ENCODE results near the gene ARSB. TPM values are rescaled to one million over a fixed set of nuclear protein-coding genes. Genes with fewer than 3 reads are reported as not detected.

ARSB gene
- total and polyA plus RNA-seq, 10 of the 15 experiments (the other 5 are each of a cell fraction or from before 2014, with no cell fraction given) = 1.2 to 8.2 (median 6.1) TPM

DNA sequence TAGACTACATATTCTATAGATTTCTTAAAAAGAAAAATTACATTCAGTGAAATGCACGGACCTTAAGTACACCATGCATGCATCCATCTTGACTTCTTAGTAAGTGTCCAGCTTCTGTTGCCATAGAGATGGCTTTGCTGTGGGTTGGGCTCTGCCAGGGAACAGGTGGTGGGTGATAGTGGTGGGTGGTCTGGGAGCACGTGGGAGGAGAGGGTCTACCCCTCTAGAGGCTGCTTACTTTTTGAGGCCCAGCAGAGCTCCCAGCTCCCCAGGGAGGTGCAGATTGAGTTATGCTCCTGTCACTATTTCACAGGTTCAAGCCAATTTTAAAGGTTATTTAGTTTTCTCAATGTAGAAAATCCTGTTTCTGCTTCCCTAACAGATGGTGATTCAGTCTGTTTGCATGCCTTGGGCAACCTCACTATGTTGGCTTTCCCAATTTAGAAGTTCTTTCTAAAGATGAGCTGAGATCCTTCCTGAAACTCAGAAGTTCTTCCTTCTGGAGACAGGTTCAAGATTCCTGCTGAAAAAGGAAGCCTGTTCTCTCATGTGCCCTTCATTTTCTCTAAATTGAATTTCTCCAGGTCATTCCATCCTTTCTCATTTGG lies 229.2 kb downstream of the ARSB start:
- RAD21 ChIA-PET (ENCODE audit: unreplicated experiment) = interaction anchor here (1.0 to 7.3 kb wide), 13 partner anchors 8 to 214 kb away, joined by 3 to 132 read pairs (median 5); no protein-coding TSS in a partner anchor
- in situ Hi-C loops (cut with MboI) = loop anchor here (5.0 kb wide), 1 partner anchor 131 kb away; no protein-coding TSS in a partner anchor

More for the DNA sequence above, 229.2 kb downstream of the ARSB start:
- ChIA-PET POLR2A (interaction anchor here (0.9 to 2.9 kb wide), 5 partner anchors 10 to 163 kb away, joined by 3 to 22 read pairs (median 3); no protein-coding TSS in a partner anchor), SMC1A (ENCODE audit: uncharacterized antibody, unreplicated experiment) (interaction anchor here (0.8 to 7.5 kb wide), 19 partner anchors 8 to 211 kb away, joined by 3 to 100 read pairs (median 6); no protein-coding TSS in a partner anchor), CTCF (interaction anchor here (0.8 to 3.8 kb wide), 7 partner anchors 9 to 283 kb away, joined by 3 to 15 read pairs (median 7); no protein-coding TSS in a partner anchor)
- Histone ChIP-seq H3K4me3 (no peak overlapping the region), H3K4me1 (ENCODE audit: control insufficient read depth, insufficient read depth, low read length) (peaks cover 60% of the 10 kb centered on the region), H4K20me1 (ENCODE audit: control insufficient read depth, insufficient read depth) (no peaks in the 10 kb centered on the region), H3K9me3 (replicated peaks; ENCODE audit: control insufficient read depth, insufficient read depth, low read length) (no peaks in the 10 kb centered on the region), H2AFZ (ENCODE audit: control insufficient read depth, low read depth, low read length) (no peak overlapping the region), H3K79me2 (ENCODE audit: control insufficient read depth, insufficient read depth, low read length) (no peaks in the 10 kb centered on the region), H3K4me2 (ENCODE audit: control insufficient read depth, insufficient read depth) (no peak overlapping the region), H3K27me3 (replicated peaks in 1 of 2; ENCODE audit: control insufficient read depth in 2 of 2, insufficient read depth in 2 of 2, low read length in 1 of 2) (no peaks in the 10 kb centered on the region), H3K9ac (ENCODE audit: control insufficient read depth, insufficient read depth, low read length) (no peak overlapping the region), H3K36me3 (ENCODE audit: control insufficient read depth in 2 of 2, insufficient read depth in 2 of 2, low read length in 1 of 2) (no peaks in the 10 kb centered on the region; a peak in 1 of 4 replicates), H3K27ac (ENCODE audit: control insufficient read depth, insufficient read depth) (no peak overlapping the region)
- DNase-seq (ENCODE audit: low read depth, low spot score) (no peak), ATAC-seq (no peak), FAIRE-seq (no peak)
- intact Hi-C loops (cut with micrococcal nuclease; ENCODE audit: unreplicated experiment) = loop anchor here (2.0 to 10.0 kb wide), 4 partner anchors 91 to 211 kb away; no protein-coding TSS in a partner anchor
- WGBS (ENCODE audit: insufficient coverage, insufficient replicate concordance, low lambda C conversion rate, missing lambda C conversion rate) = 46% methylated on average over 2 of the region's 2 CpGs
- BruUV-seq (replicated peaks) = no TSS peak
- TF ChIP-seq, protein P1, sequence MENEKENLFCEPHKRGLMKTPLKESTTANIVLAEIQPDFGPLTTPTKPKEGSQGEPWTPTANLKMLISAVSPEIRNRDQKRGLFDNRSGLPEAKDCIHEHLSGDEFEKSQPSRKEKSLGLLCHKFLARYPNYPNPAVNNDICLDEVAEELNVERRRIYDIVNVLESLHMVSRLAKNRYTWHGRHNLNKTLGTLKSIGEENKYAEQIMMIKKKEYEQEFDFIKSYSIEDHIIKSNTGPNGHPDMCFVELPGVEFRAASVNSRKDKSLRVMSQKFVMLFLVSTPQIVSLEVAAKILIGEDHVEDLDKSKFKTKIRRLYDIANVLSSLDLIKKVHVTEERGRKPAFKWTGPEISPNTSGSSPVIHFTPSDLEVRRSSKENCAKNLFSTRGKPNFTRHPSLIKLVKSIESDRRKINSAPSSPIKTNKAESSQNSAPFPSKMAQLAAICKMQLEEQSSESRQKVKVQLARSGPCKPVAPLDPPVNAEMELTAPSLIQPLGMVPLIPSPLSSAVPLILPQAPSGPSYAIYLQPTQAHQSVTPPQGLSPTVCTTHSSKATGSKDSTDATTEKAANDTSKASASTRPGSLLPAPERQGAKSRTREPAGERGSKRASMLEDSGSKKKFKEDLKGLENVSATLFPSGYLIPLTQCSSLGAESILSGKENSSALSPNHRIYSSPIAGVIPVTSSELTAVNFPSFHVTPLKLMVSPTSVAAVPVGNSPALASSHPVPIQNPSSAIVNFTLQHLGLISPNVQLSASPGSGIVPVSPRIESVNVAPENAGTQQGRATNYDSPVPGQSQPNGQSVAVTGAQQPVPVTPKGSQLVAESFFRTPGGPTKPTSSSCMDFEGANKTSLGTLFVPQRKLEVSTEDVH (IDR thresholded peaks at IDR 0.05; ENCODE audit: low read depth, partially characterized antibody) = no peak
- TF ChIP-seq HCFC1 (IDR thresholded peaks at IDR 0.05; ENCODE audit: low read length) = no peak
- no peak for TF ChIP-seq ZNF24 (IDR thresholded peaks at IDR 0.05)
- TF ChIP-seq, protein P2, sequence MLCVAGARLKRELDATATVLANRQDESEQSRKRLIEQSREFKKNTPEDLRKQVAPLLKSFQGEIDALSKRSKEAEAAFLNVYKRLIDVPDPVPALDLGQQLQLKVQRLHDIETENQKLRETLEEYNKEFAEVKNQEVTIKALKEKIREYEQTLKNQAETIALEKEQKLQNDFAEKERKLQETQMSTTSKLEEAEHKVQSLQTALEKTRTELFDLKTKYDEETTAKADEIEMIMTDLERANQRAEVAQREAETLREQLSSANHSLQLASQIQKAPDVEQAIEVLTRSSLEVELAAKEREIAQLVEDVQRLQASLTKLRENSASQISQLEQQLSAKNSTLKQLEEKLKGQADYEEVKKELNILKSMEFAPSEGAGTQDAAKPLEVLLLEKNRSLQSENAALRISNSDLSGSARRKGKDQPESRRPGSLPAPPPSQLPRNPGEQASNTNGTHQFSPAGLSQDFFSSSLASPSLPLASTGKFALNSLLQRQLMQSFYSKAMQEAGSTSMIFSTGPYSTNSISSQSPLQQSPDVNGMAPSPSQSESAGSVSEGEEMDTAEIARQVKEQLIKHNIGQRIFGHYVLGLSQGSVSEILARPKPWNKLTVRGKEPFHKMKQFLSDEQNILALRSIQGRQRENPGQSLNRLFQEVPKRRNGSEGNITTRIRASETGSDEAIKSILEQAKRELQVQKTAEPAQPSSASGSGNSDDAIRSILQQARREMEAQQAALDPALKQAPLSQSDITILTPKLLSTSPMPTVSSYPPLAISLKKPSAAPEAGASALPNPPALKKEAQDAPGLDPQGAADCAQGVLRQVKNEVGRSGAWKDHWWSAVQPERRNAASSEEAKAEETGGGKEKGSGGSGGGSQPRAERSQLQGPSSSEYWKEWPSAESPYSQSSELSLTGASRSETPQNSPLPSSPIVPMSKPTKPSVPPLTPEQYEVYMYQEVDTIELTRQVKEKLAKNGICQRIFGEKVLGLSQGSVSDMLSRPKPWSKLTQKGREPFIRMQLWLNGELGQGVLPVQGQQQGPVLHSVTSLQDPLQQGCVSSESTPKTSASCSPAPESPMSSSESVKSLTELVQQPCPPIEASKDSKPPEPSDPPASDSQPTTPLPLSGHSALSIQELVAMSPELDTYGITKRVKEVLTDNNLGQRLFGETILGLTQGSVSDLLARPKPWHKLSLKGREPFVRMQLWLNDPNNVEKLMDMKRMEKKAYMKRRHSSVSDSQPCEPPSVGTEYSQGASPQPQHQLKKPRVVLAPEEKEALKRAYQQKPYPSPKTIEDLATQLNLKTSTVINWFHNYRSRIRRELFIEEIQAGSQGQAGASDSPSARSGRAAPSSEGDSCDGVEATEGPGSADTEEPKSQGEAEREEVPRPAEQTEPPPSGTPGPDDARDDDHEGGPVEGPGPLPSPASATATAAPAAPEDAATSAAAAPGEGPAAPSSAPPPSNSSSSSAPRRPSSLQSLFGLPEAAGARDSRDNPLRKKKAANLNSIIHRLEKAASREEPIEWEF (IDR thresholded peaks at IDR 0.05; ENCODE audit: insufficient replicate concordance, low read depth, low read length) = no peak
- TF ChIP-seq IRF4 (IDR thresholded peaks at IDR 0.05; ENCODE audit: low read depth, low read length) = no peak
- TF ChIP-seq POLR2AphosphoS5 (IDR thresholded peaks at IDR 0.05; ENCODE audit: low read length) = no peak
- TF ChIP-seq YBX1 (IDR thresholded peaks at IDR 0.05) = no peak
- no peak for TF ChIP-seq BMI1 (IDR thresholded peaks at IDR 0.05; ENCODE audit: borderline replicate concordance)

Data from GM12878 (cell line).